HG02973 (cell line): Measurements from ENCODE around the gene CAPNS1.
"Not testable (repeated sequence)": the region's sequence is repeated elsewhere in the genome, so short reads cannot be mapped to it uniquely, and the experiment has no call there.

Experiments used
- ATAC-seq: cut with Tn5 transposase; IDR thresholded peaks from one replicate; pipeline ENCODE4 v1.9.1; 2021; ENCODE audit warnings: moderate library complexity; ENCODE audit not compliant: unreplicated experiment

CAPNS1 gene

DNA sequence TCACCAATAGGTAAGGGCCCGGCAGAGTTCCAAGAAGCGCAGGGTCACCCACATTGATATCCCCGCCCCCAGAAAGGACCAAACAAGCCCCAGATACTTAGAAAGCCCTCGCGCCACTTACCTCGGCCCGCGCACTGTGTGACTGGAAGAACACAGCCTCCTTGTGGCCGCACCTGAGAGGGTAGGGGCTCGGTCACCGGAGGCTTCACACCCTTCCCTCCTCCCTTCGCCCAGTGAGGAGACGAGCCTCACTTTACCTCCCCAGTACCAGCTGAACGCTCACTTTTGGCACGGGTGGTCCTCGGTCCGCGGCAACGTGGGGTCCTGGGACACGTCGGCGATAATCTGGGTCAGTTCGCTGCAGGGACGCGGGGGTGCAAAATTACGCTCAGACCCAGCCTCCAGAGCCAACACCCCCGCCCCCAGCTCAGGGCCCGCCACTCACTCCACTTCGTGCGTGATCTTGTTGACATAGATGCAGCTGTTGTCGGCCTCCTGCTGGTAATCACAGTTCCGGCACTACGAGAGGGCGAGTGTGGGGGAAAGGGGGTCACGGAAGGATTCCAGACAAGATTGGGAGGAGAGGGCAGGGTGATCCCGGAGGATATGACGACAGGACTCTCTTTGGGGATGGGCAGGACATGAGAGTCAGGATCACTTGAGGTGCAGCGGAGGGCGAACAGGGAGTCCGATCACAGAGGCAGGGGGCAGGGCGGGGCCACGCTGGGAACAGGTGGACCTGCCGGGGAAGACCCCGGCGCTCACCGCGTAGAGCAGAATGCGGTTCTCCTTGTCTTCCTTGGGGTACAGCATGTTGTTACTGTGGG, 25.8 kb upstream of the CAPNS1 start:
- ATAC-seq = peak; percentile 0

- peak; percentile 74 for ATAC-seq
Measured at GRCh38 chr19:36114721-36115452, 25.0 kb upstream of the CAPNS1 start, which contains the start of gene POLR2I. TSS of gene POLR2I (minus strand) at chr19:36114875. CDS start at chr19:36114856, 19 bp downstream.

GRCh38 chr19:36115453-36116343, 24.2 kb upstream of the CAPNS1 start, which contains the start of gene TBCB:
TSS of gene TBCB (plus strand) at chr19:36115468. CDS start at chr19:36115561, 93 bp downstream.
- ATAC-seq = peak; percentile 29

DNA sequence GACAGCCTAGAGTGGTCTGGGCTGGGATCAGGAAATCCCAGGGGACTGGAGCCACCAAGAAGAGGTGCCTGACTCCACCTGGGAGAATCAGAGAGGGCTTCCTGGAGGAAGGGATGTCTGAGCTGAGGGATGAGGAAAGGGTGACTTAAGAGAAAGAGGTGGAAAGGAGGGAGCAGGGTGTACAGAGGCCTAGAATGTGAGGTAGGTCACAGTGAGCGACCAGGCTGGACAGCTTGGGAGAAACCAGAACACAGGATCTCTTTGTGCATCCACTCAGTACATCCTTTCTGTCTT, 23.6 kb upstream of the CAPNS1 start:
- ATAC-seq = no peak

- no peak for ATAC-seq
Measured at GRCh38 chr19:36120092-36120983, 19.5 kb upstream of the CAPNS1 start.

- no peak for ATAC-seq
Measured at GRCh38 chr19:36120984-36121358, 18.9 kb upstream of the CAPNS1 start.

- ATAC-seq = no peak
Measured at GRCh38 chr19:36121486-36122124, 18.3 kb upstream of the CAPNS1 start.

- ATAC-seq = no peak
Measured at GRCh38 chr19:36125557-36125956, 14.3 kb upstream of the CAPNS1 start.

GRCh38 chr19:36128392-36128736, 11.5 kb upstream of the CAPNS1 start:
- ATAC-seq = no peak

DNA sequence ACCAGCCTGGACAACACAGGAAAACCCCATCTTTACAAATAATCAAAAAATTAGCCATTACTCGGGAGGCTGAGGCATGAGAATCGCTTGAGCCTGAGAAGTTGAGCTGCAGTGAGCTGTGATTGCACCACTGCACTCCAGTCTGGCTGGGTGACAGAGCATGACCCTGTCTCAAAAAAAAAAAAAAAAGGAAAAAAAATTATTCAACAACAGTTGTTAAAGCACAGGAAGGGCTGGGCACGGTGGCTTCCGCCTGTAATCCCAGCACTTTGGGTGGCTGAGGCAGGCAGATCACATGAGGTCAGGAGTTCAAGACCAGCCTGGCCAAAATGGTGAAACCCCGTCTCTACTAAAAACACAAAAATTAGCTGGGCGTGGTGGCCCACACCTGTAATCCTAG, 8.6 kb upstream of the CAPNS1 start:
- not testable (repeated sequence) for ATAC-seq

DNA sequence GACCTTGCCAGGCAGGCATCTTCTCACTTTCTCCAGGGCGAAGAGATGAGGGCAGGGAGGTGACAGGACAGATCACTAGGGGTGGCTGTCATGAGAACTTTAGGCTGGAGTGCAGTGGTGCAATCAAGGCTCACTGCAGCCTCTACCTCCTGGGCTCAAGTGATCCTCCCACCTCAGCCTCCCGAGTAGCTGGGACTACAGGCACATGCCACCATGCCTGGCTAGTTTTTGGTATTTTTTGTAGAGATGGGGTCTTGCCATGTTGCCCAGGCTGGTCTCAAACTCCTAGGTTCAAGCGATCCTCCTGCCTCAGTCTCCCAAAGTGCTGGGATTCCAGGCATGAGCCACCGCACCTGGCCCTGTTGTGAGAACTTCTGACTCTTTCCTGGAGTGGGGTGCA, 5.0 kb upstream of the CAPNS1 start:
- ATAC-seq = not testable (repeated sequence)

GRCh38 chr19:36136964-36137686, 2.7 kb upstream of the CAPNS1 start:
- ATAC-seq = no peak

DNA sequence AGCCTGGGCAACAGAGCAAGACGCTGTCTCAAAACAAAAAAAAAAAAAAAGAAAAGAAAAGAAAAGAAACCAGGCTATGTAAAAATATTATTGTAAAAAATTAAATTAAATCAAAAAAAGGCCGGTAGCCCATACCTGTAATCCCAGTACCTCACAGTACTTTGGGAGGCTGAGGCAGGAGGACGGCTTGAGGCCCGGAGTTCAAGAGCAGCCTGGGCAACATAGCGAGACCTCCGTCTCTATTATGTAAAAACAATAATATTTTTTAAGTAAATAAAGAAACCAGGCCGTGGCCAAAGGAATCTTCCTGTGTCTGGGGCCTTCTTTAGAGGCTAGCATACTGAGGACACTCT, 770 bp upstream of the CAPNS1 start:
- ATAC-seq = no peak

GRCh38 chr19:36140304-36141038, 605 bp downstream of the CAPNS1 start:
- ATAC-seq = no peak

- no peak for ATAC-seq
Measured at GRCh38 chr19:36141039-36141927, 1.4 kb downstream of the CAPNS1 start.

- no peak for ATAC-seq
Measured at GRCh38 chr19:36142046-36142445, 2.2 kb downstream of the CAPNS1 start.

GRCh38 chr19:36142496-36142895, 2.6 kb downstream of the CAPNS1 start:
- ATAC-seq = no peak

DNA sequence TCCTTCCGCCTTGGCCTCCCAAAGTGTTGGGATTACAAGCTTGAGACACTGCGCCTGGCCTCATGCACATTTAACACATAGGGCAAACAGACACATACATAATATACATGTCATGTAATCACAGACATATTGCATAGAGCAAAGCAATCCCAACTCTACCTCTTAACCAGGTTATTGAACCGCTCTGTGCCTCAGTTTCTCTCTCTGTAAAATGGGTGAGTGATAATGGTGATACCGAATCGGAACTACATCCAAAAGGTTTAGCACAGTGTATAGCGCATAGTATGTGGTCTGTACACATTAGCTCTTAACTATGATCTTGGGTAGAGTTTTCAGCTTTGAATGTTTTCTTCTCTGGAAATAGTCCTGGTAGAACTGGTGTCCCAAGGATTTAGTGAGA, 4.8 kb downstream of the CAPNS1 start:
- no peak for ATAC-seq
